ENCODE data around the gene SYNJ2. TPM values are rescaled to one million over a fixed set of nuclear protein-coding genes. Genes with fewer than 3 reads are reported as not detected.

The SYNJ2 gene
- total RNA-seq, 2 donors from 2014 or later, result 19.6 to 30.4 TPM

DNA sequence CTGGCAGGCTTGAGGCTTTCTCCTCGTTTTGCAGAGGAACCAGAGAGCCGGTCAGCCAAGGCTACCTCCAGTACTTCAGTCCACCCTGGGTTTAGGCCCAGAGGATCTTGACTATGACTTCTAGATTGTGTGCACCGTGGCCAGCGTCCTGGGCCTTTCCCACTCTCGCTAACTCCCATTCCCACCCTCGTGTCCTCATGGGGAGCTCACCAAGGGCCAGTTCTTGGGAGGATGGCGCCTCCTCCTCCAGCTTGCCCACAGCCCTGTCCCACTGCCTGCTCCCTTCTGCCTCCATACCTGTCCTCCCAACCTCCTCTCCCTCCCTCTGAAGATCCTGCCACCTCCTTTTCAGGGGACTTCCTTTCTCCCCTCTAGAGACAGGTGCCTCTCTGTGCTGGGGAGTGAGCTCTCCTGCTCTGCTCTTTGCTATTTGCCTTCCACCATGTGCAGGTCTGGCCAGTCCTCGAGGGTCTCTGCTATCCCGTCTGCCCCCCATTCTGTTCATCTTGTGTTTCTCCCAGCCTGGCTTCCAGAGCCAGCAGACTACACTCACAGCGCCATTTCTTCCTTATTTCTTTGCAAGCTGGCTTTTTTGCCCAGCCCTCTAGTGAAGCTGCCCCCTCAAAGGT, 4.4 kb upstream of the SYNJ2 start:
- DNase-seq (ENCODE audit: low spot score), result no peak
- intact Hi-C loops (cut with DNase I), result loop anchor here in 1 of 2 donors (10.0 kb wide), 1 partner anchor 662 kb away; no protein-coding TSS in a partner anchor

DNA sequence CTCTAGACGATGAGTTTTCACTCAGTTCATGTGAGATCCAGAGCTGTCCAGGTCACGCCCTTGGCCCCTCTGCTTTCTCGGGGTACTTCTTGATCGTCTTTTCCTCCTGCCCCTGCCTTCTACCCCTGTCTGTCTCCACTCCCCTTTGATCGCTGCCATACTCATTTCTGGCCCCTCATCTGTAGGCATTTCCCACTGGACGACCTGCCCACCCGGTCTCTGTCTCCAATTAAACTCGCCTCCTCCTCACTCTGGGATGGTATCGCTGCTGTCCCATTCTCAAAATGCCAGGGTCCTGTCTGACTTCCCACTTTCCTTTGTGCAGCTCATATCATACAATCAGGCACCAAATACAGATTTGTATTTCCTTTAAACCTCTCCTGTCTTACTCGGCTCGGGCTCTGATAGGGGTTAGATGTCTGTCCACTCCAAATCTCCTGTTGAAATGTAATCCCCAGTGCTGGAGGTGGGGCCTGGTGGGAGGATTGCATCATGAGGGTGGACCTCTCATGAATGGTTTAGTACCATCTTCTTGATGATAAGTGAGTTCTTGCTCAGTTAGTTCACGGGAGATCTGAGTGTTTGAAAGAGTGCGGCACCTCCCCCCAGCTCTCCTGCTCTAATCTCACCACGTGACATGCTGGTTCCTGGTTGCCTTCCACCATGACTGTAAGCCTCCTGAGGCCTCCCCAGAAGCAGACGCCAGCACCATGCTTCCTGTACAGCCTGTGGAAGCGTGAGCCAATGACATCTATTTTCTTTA, 3.5 kb upstream of the SYNJ2 start:
- DNase-seq (ENCODE audit: low spot score), result no peak
- intact Hi-C loops (cut with DNase I), result loop anchor here in 1 of 2 donors (10.0 kb wide), 1 partner anchor 663 kb away; no protein-coding TSS in a partner anchor

DNA sequence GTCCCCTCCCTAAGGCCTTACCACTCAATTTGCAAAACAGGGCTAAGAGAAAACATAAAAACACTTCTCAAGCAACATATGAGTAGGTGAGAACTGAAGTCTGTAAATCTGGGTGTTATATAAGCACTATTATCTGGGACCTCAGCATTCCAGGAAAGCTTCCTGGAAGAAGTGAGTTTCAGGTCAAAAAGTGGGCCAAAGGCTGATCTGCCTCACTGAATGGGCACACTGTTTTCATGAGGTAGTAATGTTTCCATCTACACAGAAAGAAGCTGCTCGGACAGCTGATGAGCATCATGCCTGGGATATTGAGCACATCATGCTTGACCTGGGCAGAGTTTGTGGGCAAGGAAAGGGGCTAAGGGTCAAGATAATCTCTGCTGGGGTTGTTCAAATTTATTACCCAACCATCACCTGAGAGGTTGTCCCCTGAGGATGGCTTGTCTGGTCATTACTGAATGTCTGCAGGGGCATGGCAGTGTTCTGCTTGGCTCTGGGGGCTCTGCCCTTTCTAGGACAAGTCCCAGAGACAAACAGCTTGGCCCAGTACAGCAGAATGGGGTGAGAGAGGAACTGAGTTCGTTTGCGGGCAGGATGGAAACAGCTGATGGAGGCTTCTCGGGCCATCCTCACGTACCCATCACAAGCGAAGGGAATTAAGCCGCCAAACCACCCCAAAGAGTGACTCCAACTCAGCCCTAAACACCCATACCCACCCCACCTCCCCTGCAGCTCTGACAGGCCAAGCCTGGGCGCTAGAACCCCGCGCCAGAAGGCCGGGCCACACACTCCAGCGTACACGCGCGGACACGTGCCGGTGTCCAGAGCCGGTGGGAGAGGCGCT, 1.2 kb upstream of the SYNJ2 start:
- intact Hi-C loops (cut with DNase I), result no loop called here
- peak; percentile 85 for DNase-seq (ENCODE audit: low spot score)

DNA sequence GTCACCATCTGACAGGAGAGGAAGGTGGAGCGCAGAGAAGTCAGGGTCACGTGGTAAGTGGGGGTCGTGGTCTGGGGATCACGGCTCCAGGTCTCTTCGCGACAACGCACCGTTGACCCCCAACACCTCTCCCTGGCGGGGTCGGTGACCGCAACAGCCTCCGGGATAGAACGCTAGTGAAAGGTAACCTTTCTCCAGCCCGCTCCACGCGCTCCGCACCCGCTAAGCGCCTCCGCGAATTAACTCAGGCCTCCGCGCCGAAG, 600 bp upstream of the SYNJ2 start:
- intact Hi-C loops (cut with DNase I), result no loop called here
- no peak for DNase-seq (ENCODE audit: low spot score)

DNA sequence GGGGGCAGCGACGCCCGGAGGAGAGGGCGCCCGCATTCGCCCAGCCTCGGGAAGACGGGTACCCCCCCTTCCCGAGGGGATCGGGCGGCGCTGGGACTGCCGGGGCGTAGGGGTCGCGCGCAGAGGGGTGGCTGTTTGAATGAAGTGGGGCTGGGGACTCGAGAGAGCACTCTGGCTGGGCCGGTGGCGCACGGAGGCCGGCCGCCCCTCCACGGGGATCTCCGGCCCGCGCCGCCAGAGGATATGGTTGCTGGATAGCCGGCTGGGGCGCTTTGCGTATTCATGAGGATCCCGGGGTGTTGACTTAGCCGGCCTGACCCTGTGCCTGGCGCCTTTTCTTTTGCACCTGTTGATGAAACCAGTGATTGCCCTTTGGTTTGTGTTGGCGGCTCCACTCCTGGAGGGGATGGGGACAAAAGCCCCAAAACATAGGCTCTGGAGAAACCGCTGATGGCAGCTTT, 469 bp downstream of the SYNJ2 start:
- DNase-seq (ENCODE audit: low spot score), result peak; percentile 82
- intact Hi-C loops (cut with DNase I), result loop anchor here in 1 of 2 donors (2.0 kb wide), 1 partner anchor 87 kb away; no protein-coding TSS in a partner anchor

DNA sequence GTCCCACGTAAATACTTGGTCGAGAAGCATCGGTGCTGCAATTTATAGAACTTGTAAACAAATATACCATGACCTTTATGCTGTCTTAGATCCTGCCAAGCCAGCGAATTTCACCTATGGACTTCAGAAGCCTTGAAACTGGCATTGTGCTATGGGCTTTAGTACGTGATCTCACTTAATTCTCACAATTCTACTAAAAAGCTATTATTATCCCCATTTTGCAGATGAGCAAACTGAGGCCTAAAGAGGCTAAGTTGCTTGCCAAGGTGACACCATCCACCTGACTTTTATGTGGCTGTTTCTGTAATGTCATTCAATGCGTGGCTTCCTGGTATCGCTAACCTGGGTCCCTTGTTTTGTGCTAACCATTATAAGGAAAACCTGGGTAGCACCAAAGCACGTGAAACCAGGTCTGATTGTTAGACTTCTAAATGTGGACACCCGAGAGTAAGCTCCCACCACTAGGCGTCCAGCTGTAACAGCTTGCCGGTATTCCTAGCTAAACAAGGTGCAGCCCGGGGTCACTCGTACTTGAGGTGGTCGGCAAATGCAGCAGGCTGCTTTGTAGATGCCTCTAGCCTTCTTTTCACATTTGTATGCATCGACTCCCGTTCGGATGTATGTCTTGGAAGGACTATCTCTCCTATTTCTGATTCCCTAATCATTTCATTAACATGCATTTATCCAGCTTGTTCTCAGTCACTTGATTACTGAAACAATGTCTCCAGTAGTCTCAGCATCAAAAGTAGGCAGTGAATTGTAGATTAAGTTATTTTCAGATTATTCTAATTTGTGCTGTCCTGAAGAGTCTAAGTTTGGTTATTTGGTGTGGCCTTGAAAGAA, 1.1 kb downstream of the SYNJ2 start:
- DNase-seq (ENCODE audit: low spot score), result peak; percentile 59
- intact Hi-C loops (cut with DNase I), result loop anchor here in 1 of 2 donors (2.0 kb wide), 1 partner anchor 86 kb away; no protein-coding TSS in a partner anchor

DNA sequence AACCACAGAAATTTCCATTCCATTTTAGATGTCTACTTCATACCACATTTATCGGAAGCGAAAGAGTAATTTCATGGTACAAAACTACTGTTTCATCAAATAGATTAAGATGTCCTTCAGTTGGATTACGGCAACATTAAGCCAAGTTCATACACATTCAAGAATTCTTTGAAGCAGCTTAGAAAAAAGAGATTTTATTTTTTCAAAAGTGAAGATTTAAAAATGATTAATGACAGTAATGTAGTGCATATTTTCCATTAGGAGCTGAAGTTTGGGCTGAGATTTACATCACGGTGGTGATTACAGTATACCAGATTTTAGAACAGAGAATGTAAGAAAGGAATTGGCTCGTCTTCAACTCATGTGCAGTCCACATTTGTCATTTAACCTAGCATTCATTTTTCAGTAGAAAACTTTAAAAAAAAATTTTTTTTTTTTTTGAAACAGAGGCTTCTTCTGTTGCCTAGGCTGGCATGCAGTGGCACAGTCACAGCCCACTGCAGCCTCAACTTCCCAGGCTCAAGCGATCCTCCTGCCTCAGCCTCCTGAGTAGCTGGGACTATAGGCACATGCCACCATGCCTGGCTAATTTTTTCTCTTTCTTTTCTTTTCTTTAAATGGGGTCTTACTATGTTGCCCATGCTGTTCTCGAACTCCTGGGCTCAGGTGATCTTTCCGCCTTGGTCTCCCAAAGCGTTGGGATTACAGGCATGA, 1.9 kb downstream of the SYNJ2 start:
- intact Hi-C loops (cut with DNase I), result loop anchor here in 1 of 2 donors (2.0 kb wide), 1 partner anchor 85 kb away; no protein-coding TSS in a partner anchor

DNA sequence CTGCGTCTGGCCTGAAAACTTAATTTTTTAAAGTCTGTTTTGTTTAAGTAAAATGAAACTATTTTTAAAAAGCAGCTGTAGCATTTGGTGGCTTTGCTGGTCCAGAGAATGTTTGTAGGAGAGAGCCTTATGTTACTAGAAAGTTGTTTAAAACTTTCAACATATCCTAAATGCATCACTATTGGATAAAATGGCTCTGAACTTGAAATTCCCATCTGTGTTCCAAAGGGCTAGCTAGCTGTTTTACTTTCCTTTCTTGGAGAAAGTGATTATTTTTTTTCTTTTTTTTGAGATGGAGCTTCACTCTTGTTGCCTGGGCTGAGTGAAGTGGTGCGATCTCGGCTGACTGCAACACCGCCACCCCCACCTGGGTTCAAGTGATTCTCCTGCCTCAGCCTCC, 2.5 kb downstream of the SYNJ2 start:
- intact Hi-C loops (cut with DNase I), result no loop called here
- no peak for DNase-seq (ENCODE audit: low spot score)

More for the DNA sequence above, 1.9 kb downstream of the SYNJ2 start:
- DNase-seq (ENCODE audit: low spot score), result no peak

DNA sequence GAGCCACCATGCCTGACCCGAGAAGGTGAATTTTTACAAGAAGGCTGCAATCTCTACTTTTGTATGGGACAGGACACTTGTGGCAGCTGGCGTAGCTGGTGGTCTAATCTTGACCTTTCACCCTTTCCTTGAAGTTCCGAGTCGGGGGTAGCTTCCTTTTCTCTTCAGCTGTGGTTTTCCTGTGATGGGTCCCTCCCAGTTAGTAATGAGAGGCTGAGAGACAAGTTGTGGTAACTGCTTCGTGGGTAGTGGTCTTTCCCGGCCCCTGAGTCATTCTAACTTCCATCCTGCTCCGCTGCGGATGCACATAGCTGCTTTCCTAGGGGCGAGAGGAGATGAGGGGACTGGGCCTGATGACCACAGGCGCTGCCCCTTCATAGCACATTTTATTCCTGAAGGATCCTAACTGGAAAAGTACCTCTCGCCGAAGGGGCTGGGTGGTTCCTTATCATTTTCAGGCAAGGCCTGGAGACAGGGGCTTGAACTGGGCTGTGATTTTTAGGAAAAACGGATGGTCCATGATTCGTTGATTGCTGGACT, 3.1 kb downstream of the SYNJ2 start:
- peak; percentile 56 for DNase-seq (ENCODE audit: low spot score)
- intact Hi-C loops (cut with DNase I), result no loop called here

DNA sequence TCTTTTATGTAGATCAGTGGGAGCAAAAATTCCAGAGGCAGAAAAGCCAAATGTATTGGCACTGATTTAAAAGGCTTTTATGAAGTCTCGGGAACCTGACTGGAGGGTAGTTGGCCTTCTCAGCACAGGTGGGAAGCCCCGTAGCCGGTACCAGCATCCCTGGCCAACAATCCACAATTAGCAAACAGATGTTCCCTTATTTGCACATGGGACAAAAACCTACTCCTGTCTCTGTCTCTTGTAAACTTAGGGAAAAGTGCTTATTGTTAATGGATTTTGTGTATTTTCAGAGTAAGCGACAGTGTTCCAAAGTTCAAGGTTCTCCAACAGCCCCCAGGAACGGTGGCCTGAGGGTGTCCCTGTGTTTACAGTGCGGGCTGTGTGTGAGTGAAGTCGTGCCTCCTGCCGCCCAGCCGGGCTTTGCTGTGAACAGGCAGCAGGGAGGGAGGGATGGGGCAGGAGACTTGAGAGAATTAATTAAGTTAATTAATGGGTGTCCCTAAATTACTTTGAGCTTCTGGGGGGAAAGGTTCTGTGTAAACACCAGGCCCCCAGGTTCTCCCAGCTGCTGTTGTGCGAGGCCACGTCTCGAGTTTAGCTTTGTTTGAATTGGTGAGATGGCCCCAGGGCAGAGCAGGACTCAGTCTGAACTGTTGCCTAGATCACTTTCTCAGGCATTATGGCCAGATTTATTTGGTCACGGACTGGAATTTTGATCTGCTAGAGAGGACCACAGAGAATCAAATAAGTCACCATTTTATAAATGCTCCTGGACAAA, 3.9 kb downstream of the SYNJ2 start:
- peak; percentile 35 for DNase-seq (ENCODE audit: low spot score)
- intact Hi-C loops (cut with DNase I), result no loop called here

DNA sequence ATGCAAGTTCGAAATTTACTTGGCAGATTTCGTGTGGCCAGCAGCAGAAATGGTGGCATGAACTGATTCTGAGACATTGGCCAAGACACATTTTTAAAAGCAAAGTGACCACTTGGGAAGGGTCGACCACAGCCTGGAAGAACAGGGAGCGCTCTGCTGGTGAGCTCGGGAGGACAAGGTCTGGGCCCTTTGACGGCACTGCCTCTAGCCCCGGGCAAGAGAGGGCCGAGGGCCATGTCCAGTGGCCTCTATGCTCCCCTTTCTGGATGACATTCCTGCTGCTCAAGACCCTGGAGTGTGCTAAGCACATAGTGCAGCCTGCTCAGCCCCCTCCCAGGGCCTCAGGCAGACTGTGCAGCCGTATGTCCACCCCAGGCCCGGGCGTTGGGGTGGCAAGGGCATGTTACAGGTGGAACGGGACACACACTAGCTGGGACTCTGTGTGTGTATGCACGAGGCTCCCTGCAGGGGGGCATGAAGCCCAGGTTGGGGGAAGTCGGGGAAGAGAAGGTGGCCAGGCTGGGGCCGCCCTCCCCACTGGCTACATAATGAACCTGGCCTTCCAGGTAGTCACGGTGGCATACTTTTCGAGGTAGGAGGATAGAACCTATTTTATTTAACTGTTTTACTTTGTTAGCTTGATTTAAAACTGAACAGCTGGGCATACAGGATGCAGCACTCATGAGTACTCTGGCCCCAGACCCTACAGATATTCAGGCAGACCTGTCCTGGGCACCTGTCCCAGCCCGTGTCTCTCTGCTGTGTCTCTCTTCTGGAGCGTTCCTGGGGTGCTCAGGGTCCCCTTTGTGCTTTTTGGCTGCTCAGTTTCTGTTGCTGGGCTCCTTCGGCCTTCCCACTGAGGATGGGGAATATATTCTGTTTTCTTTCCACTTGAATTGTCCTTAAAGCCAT, 6.4 kb downstream of the SYNJ2 start:
- intact Hi-C loops (cut with DNase I), result no loop called here
- peak; percentile 56 for DNase-seq (ENCODE audit: low spot score)

DNA sequence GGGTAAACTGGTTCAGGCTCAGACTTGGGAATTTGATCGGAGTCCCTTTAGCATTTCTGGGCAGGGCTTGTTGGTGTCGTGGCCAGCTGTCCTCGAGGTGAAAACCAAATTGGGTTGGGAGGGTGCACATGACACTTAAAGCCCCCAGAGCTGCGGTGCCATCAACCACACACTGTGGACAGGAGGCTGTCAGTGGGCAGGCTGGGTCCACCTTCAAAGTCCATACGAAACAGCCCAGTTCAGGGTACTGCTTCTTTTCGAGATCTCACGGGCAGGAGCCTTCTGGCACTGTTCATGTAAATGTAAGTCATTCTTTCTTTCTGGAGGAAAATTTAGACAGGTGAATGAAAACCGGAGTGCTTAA, 7.0 kb downstream of the SYNJ2 start:
- DNase-seq (ENCODE audit: low spot score), result peak; percentile 72
- intact Hi-C loops (cut with DNase I), result no loop called here

DNA sequence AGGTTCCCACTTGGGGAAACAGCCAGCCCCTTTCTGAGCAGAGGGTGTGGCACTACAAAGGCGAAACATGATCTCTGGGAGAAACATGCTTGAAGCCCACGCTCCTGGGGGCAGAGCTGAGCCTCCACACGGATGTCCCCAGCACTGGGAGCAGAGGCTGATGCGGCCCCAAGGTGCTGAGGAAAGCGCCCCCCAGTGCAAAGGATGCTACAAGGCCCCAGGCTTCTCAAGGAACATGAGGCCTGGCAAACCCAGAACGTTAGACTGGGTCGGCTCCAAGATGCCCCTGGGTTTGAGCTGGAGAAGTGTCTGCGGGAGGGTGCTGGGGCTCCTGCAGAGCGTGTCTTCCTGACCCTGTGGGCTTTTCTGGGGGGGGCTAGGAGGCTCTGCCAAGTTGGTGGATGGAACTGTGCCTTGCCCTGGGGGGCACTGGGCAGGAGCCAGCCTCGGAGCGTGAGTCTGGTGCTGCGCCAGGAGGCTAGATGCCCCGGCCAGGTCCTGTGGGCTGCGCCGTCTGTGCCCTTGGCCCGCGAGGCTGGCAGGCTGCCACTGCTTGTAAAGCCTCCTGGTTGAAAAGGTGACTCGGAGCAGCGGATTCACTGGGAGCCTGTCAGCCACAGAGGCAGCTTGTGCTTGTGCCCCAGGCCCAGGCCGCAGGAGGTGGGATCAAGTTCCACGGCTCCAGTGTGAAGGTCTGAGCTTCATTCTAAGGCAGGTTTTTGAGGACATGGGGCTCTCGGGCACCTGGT, 8.1 kb downstream of the SYNJ2 start:
- intact Hi-C loops (cut with DNase I), result no loop called here
- peak; percentile 80 for DNase-seq (ENCODE audit: low spot score)

DNA sequence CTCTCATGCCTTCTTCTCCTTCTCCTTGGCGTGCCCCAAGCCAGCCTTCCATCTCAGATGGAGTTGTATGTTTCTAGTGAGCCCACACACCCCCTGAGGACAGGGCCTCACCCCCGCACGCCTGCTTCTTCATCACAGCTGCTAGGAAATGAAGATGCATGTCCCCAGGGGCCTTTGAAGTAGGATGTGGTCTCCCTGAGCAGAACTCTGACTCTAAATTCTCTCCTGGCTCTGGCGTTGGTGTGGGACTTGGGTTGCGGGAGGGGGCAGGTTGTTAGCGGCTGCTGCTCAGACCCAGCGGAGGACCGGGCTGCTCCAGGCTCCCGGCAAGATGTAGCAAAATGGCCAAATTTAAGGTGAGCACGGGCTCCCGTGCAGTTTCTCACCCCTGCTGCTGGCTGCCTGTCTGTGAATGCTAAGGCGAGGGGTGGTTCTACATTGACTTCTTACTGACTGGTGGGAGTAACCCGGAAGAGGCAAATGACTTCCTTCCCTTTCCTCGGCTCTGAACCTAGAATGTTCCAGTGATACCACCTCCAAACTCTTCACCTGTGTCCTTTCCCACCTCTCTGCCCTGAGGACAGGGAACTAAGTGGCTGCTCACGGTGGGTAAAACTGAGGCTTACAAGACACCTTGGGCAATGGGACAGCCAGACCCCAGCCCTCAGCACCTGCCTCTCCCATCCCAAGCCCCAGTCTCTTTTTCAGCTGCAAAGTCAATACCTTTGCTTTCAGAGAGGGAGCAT, 8.8 kb downstream of the SYNJ2 start:
- DNase-seq (ENCODE audit: low spot score), result peak; percentile 73
- intact Hi-C loops (cut with DNase I), result no loop called here

DNA sequence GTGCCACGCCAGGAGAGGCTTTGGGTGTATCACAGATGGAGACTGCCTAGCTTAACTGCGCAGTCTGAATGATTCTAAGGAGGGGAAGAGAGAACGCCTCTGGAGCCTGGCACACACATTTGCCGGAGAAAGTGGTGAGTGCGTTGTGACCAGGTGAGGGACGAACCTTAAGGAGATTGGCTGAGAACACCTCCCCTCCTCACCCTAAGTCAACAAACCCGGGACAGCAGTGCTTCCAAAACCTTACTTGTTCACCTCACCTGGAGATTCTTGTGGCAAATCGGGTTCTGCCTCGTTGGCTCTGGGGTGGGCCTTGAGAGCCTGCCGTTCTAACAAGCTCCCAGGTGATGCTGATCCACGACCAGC, 9.4 kb downstream of the SYNJ2 start:
- DNase-seq (ENCODE audit: low spot score), result no peak

More for the DNA sequence above, 9.4 kb downstream of the SYNJ2 start:
- intact Hi-C loops (cut with DNase I), result no loop called here

All from posterior vena cava (tissue), 2 donors.